OCI-LY1 (cell line): ENCODE measurements around the gene ANKRD33B.

Source experiments
- H2AFZ ChIP-seq: fragments of 200-600 bp; sonication (generic), shearing (Covaris generic); 2 replicates; pipeline ENCODE4 v1.6.0; 2014; ENCODE audit warnings: antibody characterized with exemption, mild to moderate bottlenecking, low read length
- H3F3A ChIP-seq: fragments of 200-600 bp; sonication (generic), shearing (Covaris generic); 2 replicates; pipeline ENCODE4 v1.6.0; 2014; ENCODE audit warnings: mild to moderate bottlenecking, antibody characterized with exemption, low read length, moderate library complexity; ENCODE audit not compliant: insufficient read depth
- H3K27ac ChIP-seq: fragments of 200-600 bp; sonication (generic); 2 replicates; pipeline ENCODE4 v1.5.1; 2014; ENCODE audit warnings: low read length, mixed run types, mild to moderate bottlenecking, low read depth; ENCODE audit not compliant: poor library complexity, severe bottlenecking
- H3K27me3 ChIP-seq: fragments of 200-600 bp; sonication (generic); 2 replicates; pipeline ENCODE4 v1.6.0; 2014; ENCODE audit warnings: antibody characterized with exemption, mild to moderate bottlenecking, low read length, moderate library complexity; ENCODE audit not compliant: insufficient read depth
- H3K36me3 ChIP-seq: fragments of 200-600 bp; sonication (generic); 2 replicates; pipeline ENCODE4 v1.6.1; 2014; ENCODE audit warnings: mild to moderate bottlenecking, antibody characterized with exemption, low read length, moderate library complexity, mixed read lengths; ENCODE audit not compliant: insufficient read depth
- H3K4me1 ChIP-seq: fragments of 200-600 bp; sonication (generic); 2 replicates; pipeline ENCODE4 v1.5.1; 2014; ENCODE audit warnings: mild to moderate bottlenecking, low read length, moderate library complexity; ENCODE audit not compliant: insufficient read depth, severe bottlenecking
- H3K4me2 ChIP-seq: fragments of 200-600 bp; sonication (generic), shearing (Covaris generic); 2 replicates; pipeline ENCODE4 v1.6.1; 2014; ENCODE audit warnings: low read length
- H3K4me3 ChIP-seq: fragments of 200-600 bp; sonication (generic); 2 replicates; pipeline ENCODE4 v1.5.1; 2014; ENCODE audit warnings: low read length, low read depth, mild to moderate bottlenecking, mixed read lengths; ENCODE audit not compliant: poor library complexity, severe bottlenecking
- H3K79me2 ChIP-seq: fragments of 200-600 bp; shearing (Covaris generic); 2 replicates; pipeline ENCODE4 v1.6.1; 2016; ENCODE audit warnings: mixed run types, low read length, mixed read lengths; ENCODE audit not compliant: insufficient read depth
- H3K9ac ChIP-seq: fragments of 200-600 bp; sonication (generic), shearing (Covaris generic); 2 replicates; pipeline ENCODE4 v1.6.1; 2014; ENCODE audit warnings: mild to moderate bottlenecking, low read length, mixed read lengths
- H3K9me2 ChIP-seq: fragments of 200-600 bp; sonication (generic), shearing (Covaris generic); 2 replicates; pipeline ENCODE4 v1.6.1; 2014; ENCODE audit warnings: low read depth, mild to moderate bottlenecking, low read length, mixed read lengths
- H3K9me3 ChIP-seq: fragments of 200-600 bp; shearing (Covaris generic); 2 replicates; pipeline ENCODE4 v1.6.1; 2014; ENCODE audit warnings: low read length, mixed read lengths
- H4K20me1 ChIP-seq: fragments of 200-600 bp; sonication (generic), shearing (Covaris generic); 2 replicates; pipeline ENCODE4 v1.6.0; 2016; ENCODE audit warnings: mild to moderate bottlenecking, low read length; ENCODE audit not compliant: insufficient read depth
- CTCF ChIP-seq: fragments of 200-600 bp; sonication (generic), shearing (Covaris generic); IDR thresholded peaks from 2 replicates; pipeline ENCODE4 v1.5.1; 2017; ENCODE audit warnings: mild to moderate bottlenecking, antibody characterized with exemption, low read length, moderate library complexity, mixed read lengths
- EZH2 ChIP-seq: fragments of 200-600 bp; sonication (generic), shearing (Covaris generic); IDR thresholded peaks from 2 replicates; pipeline ENCODE4 v1.8.0; 2017; ENCODE audit warnings: borderline replicate concordance, mixed run types, mild to moderate bottlenecking, antibody characterized with exemption, low read length, moderate library complexity, mixed read lengths

The ANKRD33B gene

GRCh38 chr5:10645146-10645545, 81.3 kb downstream of the ANKRD33B start:
- Histone ChIP-seq H3K79me2 (no peaks in the 10 kb centered on the region), H3K9me3 (no peaks in the 10 kb centered on the region), H3K9ac (no peak overlapping the region), H3K4me3 (no peak overlapping the region), H3K27ac (no peak overlapping the region), H3K36me3 (no peaks in the 10 kb centered on the region), H3K27me3 (no peaks in the 10 kb centered on the region; the same call in 1 of the 2 replicates), H2AFZ (no peak overlapping the region), H3K4me1 (no peaks in the 10 kb centered on the region), H4K20me1 (no peaks in the 10 kb centered on the region), H3K4me2 (no peak overlapping the region), H3K9me2 (no peaks in the 10 kb centered on the region), H3F3A (no peaks in the 10 kb centered on the region)
- TF ChIP-seq EZH2 = no peak
- TF ChIP-seq CTCF = no peak

- Histone ChIP-seq H3K4me3 (no peak overlapping the region), H4K20me1 (no peaks in the 10 kb centered on the region), H3K36me3 (no peaks in the 10 kb centered on the region), H2AFZ (no peak overlapping the region), H3K79me2 (no peaks in the 10 kb centered on the region), H3F3A (no peaks in the 10 kb centered on the region), H3K9me3 (no peaks in the 10 kb centered on the region), H3K4me1 (no peaks in the 10 kb centered on the region), H3K27ac (no peak overlapping the region), H3K9ac (no peak overlapping the region), H3K4me2 (no peak overlapping the region), H3K9me2 (no peaks in the 10 kb centered on the region), H3K27me3 (no peaks in the 10 kb centered on the region; the same call in 1 of the 2 replicates)
- TF ChIP-seq CTCF = no peak
- no peak for TF ChIP-seq EZH2
Measured at GRCh38 chr5:10645671-10646070, 81.8 kb downstream of the ANKRD33B start.

- H3K9me3 ChIP-seq = no peaks in the 10 kb centered on the region
- no peaks in the 10 kb centered on the region for H4K20me1 ChIP-seq
- TF ChIP-seq EZH2 (no peak), CTCF (no peak)
- no peak overlapping the region for H2AFZ ChIP-seq
- H3K36me3 ChIP-seq = no peaks in the 10 kb centered on the region
- no peaks in the 10 kb centered on the region for H3K79me2 ChIP-seq
- H3K4me1 ChIP-seq = no peaks in the 10 kb centered on the region
- H3K27ac ChIP-seq = no peak overlapping the region
- H3K4me3 ChIP-seq = no peak overlapping the region
- no peak overlapping the region for H3K9ac ChIP-seq
- H3F3A ChIP-seq = no peaks in the 10 kb centered on the region
- H3K27me3 ChIP-seq = no peaks in the 10 kb centered on the region; the same call in 1 of the 2 replicates
- no peak overlapping the region for H3K4me2 ChIP-seq
- no peaks in the 10 kb centered on the region for H3K9me2 ChIP-seq
Measured at GRCh38 chr5:10647640-10648039, 83.8 kb downstream of the ANKRD33B start.
